Measurements from ENCODE around the gene CEP164.

Gene CEP164

GRCh38 chr11:117300283-117300663, 27.4 kb upstream of the CEP164 start:
- H3K4me1 ChIP-seq (ENCODE audit: low read length), result peaks cover 28% of the 10 kb centered on the region
- H3K9me3 ChIP-seq (ENCODE audit: insufficient read depth, low read length), result no peaks in the 10 kb centered on the region
- no peaks in the 10 kb centered on the region for H3K79me2 ChIP-seq (ENCODE audit: low read length)
- H2AFZ ChIP-seq (ENCODE audit: low read depth, low read length), result peak overlapping the region; percentile 91
- no peaks in the 10 kb centered on the region; the same call in 1 of the 2 replicates for H3K27me3 ChIP-seq (ENCODE audit: low read depth, low read length)
- TF ChIP-seq, protein P1, sequence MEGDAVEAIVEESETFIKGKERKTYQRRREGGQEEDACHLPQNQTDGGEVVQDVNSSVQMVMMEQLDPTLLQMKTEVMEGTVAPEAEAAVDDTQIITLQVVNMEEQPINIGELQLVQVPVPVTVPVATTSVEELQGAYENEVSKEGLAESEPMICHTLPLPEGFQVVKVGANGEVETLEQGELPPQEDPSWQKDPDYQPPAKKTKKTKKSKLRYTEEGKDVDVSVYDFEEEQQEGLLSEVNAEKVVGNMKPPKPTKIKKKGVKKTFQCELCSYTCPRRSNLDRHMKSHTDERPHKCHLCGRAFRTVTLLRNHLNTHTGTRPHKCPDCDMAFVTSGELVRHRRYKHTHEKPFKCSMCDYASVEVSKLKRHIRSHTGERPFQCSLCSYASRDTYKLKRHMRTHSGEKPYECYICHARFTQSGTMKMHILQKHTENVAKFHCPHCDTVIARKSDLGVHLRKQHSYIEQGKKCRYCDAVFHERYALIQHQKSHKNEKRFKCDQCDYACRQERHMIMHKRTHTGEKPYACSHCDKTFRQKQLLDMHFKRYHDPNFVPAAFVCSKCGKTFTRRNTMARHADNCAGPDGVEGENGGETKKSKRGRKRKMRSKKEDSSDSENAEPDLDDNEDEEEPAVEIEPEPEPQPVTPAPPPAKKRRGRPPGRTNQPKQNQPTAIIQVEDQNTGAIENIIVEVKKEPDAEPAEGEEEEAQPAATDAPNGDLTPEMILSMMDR (IDR thresholded peaks at IDR 0.05; ENCODE audit: low read depth, low read length), result no peak
- no peak for TF ChIP-seq EZH2phosphoT487 (IDR thresholded peaks at IDR 0.05; ENCODE audit: low read depth)
- H3K9ac ChIP-seq (ENCODE audit: low read length), result peak overlapping the region; percentile 21; the same call in 1 of the 2 replicates
- 0 out of 2 replicates have a peak overlapping the region, but pooled peaks have one; percentile 18 for H3K27ac ChIP-seq (ENCODE audit: low read length)
- H4K20me1 ChIP-seq (ENCODE audit: insufficient read depth, low read length), result no peaks in the 10 kb centered on the region
- H3K4me3 ChIP-seq (ENCODE audit: low read length), result peak overlapping the region; percentile 8; the same call in 1 of the 2 replicates
- H3K4me2 ChIP-seq (ENCODE audit: low read length), result peak overlapping the region; percentile 34
- H3K36me3 ChIP-seq (replicated peaks; ENCODE audit: low read depth, low read length), result no peaks in the 10 kb centered on the region

GRCh38 chr11:117300773-117301172, 26.9 kb upstream of the CEP164 start:
- TF ChIP-seq, protein P1 (IDR thresholded peaks at IDR 0.05; ENCODE audit: low read depth, low read length), result no peak
- no peak for TF ChIP-seq EZH2phosphoT487 (IDR thresholded peaks at IDR 0.05; ENCODE audit: low read depth)
- Histone ChIP-seq H3K4me1 (ENCODE audit: low read length) (peaks cover 28% of the 10 kb centered on the region), H3K4me3 (ENCODE audit: low read length) (no peak overlapping the region), H3K27me3 (ENCODE audit: low read depth, low read length) (no peaks in the 10 kb centered on the region; the same call in 1 of the 2 replicates), H3K9ac (ENCODE audit: low read length) (no peak overlapping the region), H3K4me2 (ENCODE audit: low read length) (peak overlapping the region; percentile 34), H3K79me2 (ENCODE audit: low read length) (no peaks in the 10 kb centered on the region), H3K36me3 (replicated peaks; ENCODE audit: low read depth, low read length) (no peaks in the 10 kb centered on the region), H2AFZ (ENCODE audit: low read depth, low read length) (peak overlapping the region; percentile 91; the same call in 1 of the 2 replicates), H3K27ac (ENCODE audit: low read length) (no peak overlapping the region), H3K9me3 (ENCODE audit: insufficient read depth, low read length) (no peaks in the 10 kb centered on the region), H4K20me1 (ENCODE audit: insufficient read depth, low read length) (no peaks in the 10 kb centered on the region)

- Histone ChIP-seq H3K36me3 (replicated peaks; ENCODE audit: low read depth, low read length) (no peaks in the 10 kb centered on the region), H3K79me2 (ENCODE audit: low read length) (no peaks in the 10 kb centered on the region), H4K20me1 (ENCODE audit: insufficient read depth, low read length) (no peaks in the 10 kb centered on the region), H3K4me1 (ENCODE audit: low read length) (peaks cover 21% of the 10 kb centered on the region), H2AFZ (ENCODE audit: low read depth, low read length) (no peak overlapping the region), H3K9me3 (ENCODE audit: insufficient read depth, low read length) (no peaks in the 10 kb centered on the region), H3K9ac (ENCODE audit: low read length) (no peak overlapping the region), H3K27me3 (ENCODE audit: low read depth, low read length) (no peaks in the 10 kb centered on the region; the same call in 1 of the 2 replicates), H3K27ac (ENCODE audit: low read length) (no peak overlapping the region), H3K4me3 (ENCODE audit: low read length) (no peak overlapping the region), H3K4me2 (ENCODE audit: low read length) (no peak overlapping the region)
- TF ChIP-seq, protein P1 (IDR thresholded peaks at IDR 0.05; ENCODE audit: low read depth, low read length), result no peak
- no peak for TF ChIP-seq EZH2phosphoT487 (IDR thresholded peaks at IDR 0.05; ENCODE audit: low read depth)
These were observed 25.4 kb upstream of the CEP164 start for GRCh38 chr11:117302228-117302627.

DNA sequence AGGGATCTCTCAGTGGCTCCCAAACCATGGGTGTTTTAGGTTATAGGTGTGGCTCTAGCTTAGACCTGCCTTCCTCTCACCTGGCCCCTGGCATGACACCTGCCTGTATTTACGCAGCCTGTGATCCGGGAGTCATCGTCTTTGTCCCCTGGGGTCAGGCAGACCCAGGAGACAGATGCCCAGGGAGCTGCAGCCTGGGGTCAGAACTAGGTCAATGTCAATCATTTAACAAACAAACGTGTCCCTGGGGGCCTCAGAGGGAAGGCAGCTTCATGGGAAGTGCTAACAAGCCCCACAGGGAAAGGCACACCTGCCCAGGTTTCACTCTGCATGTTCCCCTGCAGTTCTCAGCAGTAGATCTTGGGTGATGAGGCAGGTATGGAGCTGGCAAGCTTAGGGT, 24.6 kb upstream of the CEP164 start:
- Histone ChIP-seq H3K4me3 (ENCODE audit: low read length) (no peak overlapping the region), H3K79me2 (ENCODE audit: low read length) (no peaks in the 10 kb centered on the region), H2AFZ (ENCODE audit: low read depth, low read length) (no peak overlapping the region), H4K20me1 (ENCODE audit: insufficient read depth, low read length) (no peaks in the 10 kb centered on the region), H3K9me3 (ENCODE audit: insufficient read depth, low read length) (no peaks in the 10 kb centered on the region), H3K4me2 (ENCODE audit: low read length) (no peak overlapping the region), H3K36me3 (replicated peaks; ENCODE audit: low read depth, low read length) (no peaks in the 10 kb centered on the region), H3K4me1 (ENCODE audit: low read length) (peaks cover 21% of the 10 kb centered on the region), H3K27me3 (ENCODE audit: low read depth, low read length) (no peaks in the 10 kb centered on the region; the same call in 1 of the 2 replicates), H3K27ac (ENCODE audit: low read length) (no peak overlapping the region), H3K9ac (ENCODE audit: low read length) (no peak overlapping the region)
- TF ChIP-seq, protein P1 (IDR thresholded peaks at IDR 0.05; ENCODE audit: low read depth, low read length), result no peak
- no peak for TF ChIP-seq EZH2phosphoT487 (IDR thresholded peaks at IDR 0.05; ENCODE audit: low read depth)

All from OCI-LY3 (cell line).